HG03469 (cell line): ENCODE data around the gene USP50.
"Not testable (repeated sequence)": the region's sequence is repeated elsewhere in the genome, so short reads cannot be mapped to it uniquely, and the experiment has no call there.

ENCODE experiments used
- ATAC-seq: cut with Tn5 transposase; IDR thresholded peaks from one replicate; pipeline ENCODE4 v1.9.1; 2021; ENCODE audit warnings: mild to moderate bottlenecking, moderate library complexity, moderate number of reproducible peaks; ENCODE audit not compliant: unreplicated experiment

The USP50 gene

GRCh38 chr15:50505656-50506055 lies 40.8 kb downstream of the USP50 start:
- ATAC-seq, result not testable (repeated sequence)

- no peak for ATAC-seq
Observed at GRCh38 chr15:50503144-50503543, 43.3 kb downstream of the USP50 start.

- ATAC-seq, result no peak
Observed at GRCh38 chr15:50501815-50502214, 44.7 kb downstream of the USP50 start.

GRCh38 chr15:50500352-50500751 lies 46.1 kb downstream of the USP50 start:
- no peak for ATAC-seq

- ATAC-seq, result no peak
Observed at GRCh38 chr15:50496692-50497091, 49.8 kb downstream of the USP50 start.

GRCh38 chr15:50494547-50494946 lies 51.9 kb downstream of the USP50 start:
- not testable (repeated sequence) for ATAC-seq

GRCh38 chr15:50493625-50494024 lies 52.8 kb downstream of the USP50 start:
- no peak for ATAC-seq

- ATAC-seq, result no peak
Observed at GRCh38 chr15:50487287-50487686, 59.2 kb downstream of the USP50 start.

- ATAC-seq, result no peak
Observed at GRCh38 chr15:50485389-50485788, 61.1 kb downstream of the USP50 start.

GRCh38 chr15:50484781-50485180 lies 61.7 kb downstream of the USP50 start:
- ATAC-seq, result peak; percentile 48

GRCh38 chr15:50476143-50476542 lies 70.3 kb downstream of the USP50 start:
- no peak for ATAC-seq

GRCh38 chr15:50471072-50471471 lies 75.4 kb downstream of the USP50 start:
- no peak for ATAC-seq

GRCh38 chr15:50463423-50464358 lies 82.8 kb downstream of the USP50 start:
- no peak for ATAC-seq

GRCh38 chr15:50458348-50459112 lies 87.9 kb downstream of the USP50 start:
- ATAC-seq, result no peak

- no peak for ATAC-seq
Observed at GRCh38 chr15:50452927-50453326, 93.5 kb downstream of the USP50 start.
